Activated T-cell treated with anti-CD3 and anti-CD28 coated beads, Interleukin-2, amount 50 U/mL, for 24 hours (primary cell): Measurements from ENCODE around the gene RAB14.

Experiments
- DNase-seq: peaks from one replicate; pipeline ENCODE4 v3.0.0-alpha.2; 2020
- H3K27ac Mint-ChIP-seq: 2 replicates; pipeline ENCODE4 v1.8.0; 2020; ENCODE audit warnings: mild to moderate bottlenecking, mixed read lengths
- H3K27me3 Mint-ChIP-seq: 2 replicates; pipeline ENCODE4 v1.8.0; 2020; ENCODE audit warnings: mixed read lengths
- H3K36me3 Mint-ChIP-seq: 2 replicates; pipeline ENCODE4 v1.8.0; 2020; ENCODE audit warnings: low read depth, mixed read lengths
- H3K4me1 Mint-ChIP-seq: 2 replicates; pipeline ENCODE4 v1.8.0; 2020; ENCODE audit warnings: low read depth, mixed read lengths
- H3K4me3 Mint-ChIP-seq: 2 replicates; pipeline ENCODE4 v1.8.0; 2020; ENCODE audit warnings: mild to moderate bottlenecking, moderate library complexity, mixed read lengths
- H3K9me3 Mint-ChIP-seq: 2 replicates; pipeline ENCODE4 v1.8.0; 2020; ENCODE audit warnings: mixed read lengths

RAB14 gene

GRCh38 chr9:121227862-121228261, 26.2 kb upstream of the RAB14 start:
- no peaks in the 10 kb centered on the region for H3K27me3 Mint-ChIP-seq
- H3K4me1 Mint-ChIP-seq: no peaks in the 10 kb centered on the region
- no peak overlapping the region for H3K27ac Mint-ChIP-seq
- H3K36me3 Mint-ChIP-seq: peaks cover 6% of the 10 kb centered on the region
- no peak for DNase-seq
- no peak overlapping the region for H3K4me3 Mint-ChIP-seq
- no peaks in the 10 kb centered on the region for H3K9me3 Mint-ChIP-seq

- no peaks in the 10 kb centered on the region for H3K27me3 Mint-ChIP-seq
Measured at GRCh38 chr9:121226175-121226574, 24.5 kb upstream of the RAB14 start.

GRCh38 chr9:121225240-121225639, 23.6 kb upstream of the RAB14 start:
- Mint-ChIP-seq H3K4me3 (no peak overlapping the region), H3K4me1 (no peaks in the 10 kb centered on the region), H3K27ac (no peak overlapping the region)

More at GRCh38 chr9:121226175-121226574, 24.5 kb upstream of the RAB14 start:
- no peaks in the 10 kb centered on the region for H3K9me3 Mint-ChIP-seq
- H3K4me3 Mint-ChIP-seq: no peak overlapping the region
- no peaks in the 10 kb centered on the region for H3K4me1 Mint-ChIP-seq
- no peak overlapping the region for H3K27ac Mint-ChIP-seq
- DNase-seq: no peak
- H3K36me3 Mint-ChIP-seq: peaks cover under 1% of the 10 kb centered on the region

GRCh38 chr9:121222524-121223171, 21.0 kb upstream of the RAB14 start:
- no peaks in the 10 kb centered on the region for H3K9me3 Mint-ChIP-seq
- no peak overlapping the region for H3K27ac Mint-ChIP-seq
- H3K4me1 Mint-ChIP-seq: peaks cover 5% of the 10 kb centered on the region
- no peak for DNase-seq
- H3K27me3 Mint-ChIP-seq: no peaks in the 10 kb centered on the region
- H3K36me3 Mint-ChIP-seq: no peaks in the 10 kb centered on the region
- H3K4me3 Mint-ChIP-seq: no peak overlapping the region

More at GRCh38 chr9:121225240-121225639, 23.6 kb upstream of the RAB14 start:
- H3K9me3 Mint-ChIP-seq: no peaks in the 10 kb centered on the region
- no peak for DNase-seq
- H3K36me3 Mint-ChIP-seq: no peaks in the 10 kb centered on the region
- H3K27me3 Mint-ChIP-seq: no peaks in the 10 kb centered on the region

- no peak for DNase-seq
- H3K4me1 Mint-ChIP-seq: peaks cover 5% of the 10 kb centered on the region
- no peaks in the 10 kb centered on the region for H3K36me3 Mint-ChIP-seq
- H3K9me3 Mint-ChIP-seq: no peaks in the 10 kb centered on the region
- H3K4me3 Mint-ChIP-seq: no peak overlapping the region
- H3K27ac Mint-ChIP-seq: no peak overlapping the region
- no peaks in the 10 kb centered on the region for H3K27me3 Mint-ChIP-seq
Measured at GRCh38 chr9:121221664-121222055, 20.0 kb upstream of the RAB14 start.

- H3K4me1 Mint-ChIP-seq: peaks cover 5% of the 10 kb centered on the region
- no peak overlapping the region for H3K4me3 Mint-ChIP-seq
- no peak overlapping the region for H3K27ac Mint-ChIP-seq
- no peaks in the 10 kb centered on the region for H3K36me3 Mint-ChIP-seq
- H3K27me3 Mint-ChIP-seq: no peaks in the 10 kb centered on the region
- DNase-seq: no peak
- H3K9me3 Mint-ChIP-seq: no peaks in the 10 kb centered on the region
Measured at GRCh38 chr9:121220996-121221663, 19.5 kb upstream of the RAB14 start.

- H3K27ac Mint-ChIP-seq: no peak overlapping the region
- no peaks in the 10 kb centered on the region for H3K9me3 Mint-ChIP-seq
- no peak overlapping the region for H3K4me3 Mint-ChIP-seq
- no peaks in the 10 kb centered on the region for H3K27me3 Mint-ChIP-seq
- no peak for DNase-seq
- no peaks in the 10 kb centered on the region for H3K36me3 Mint-ChIP-seq
- H3K4me1 Mint-ChIP-seq: peaks cover 5% of the 10 kb centered on the region
Measured at GRCh38 chr9:121219530-121219929, 17.9 kb upstream of the RAB14 start.

GRCh38 chr9:121218357-121219027, 16.8 kb upstream of the RAB14 start:
- Mint-ChIP-seq H3K9me3 (no peaks in the 10 kb centered on the region), H3K27me3 (no peaks in the 10 kb centered on the region), H3K4me1 (peaks cover 5% of the 10 kb centered on the region), H3K27ac (no peak overlapping the region), H3K36me3 (no peaks in the 10 kb centered on the region), H3K4me3 (no peak overlapping the region)
- no peak for DNase-seq

- H3K4me1 Mint-ChIP-seq: peaks cover 8% of the 10 kb centered on the region
- DNase-seq: no peak
- H3K27ac Mint-ChIP-seq: no peak overlapping the region
- H3K9me3 Mint-ChIP-seq: no peaks in the 10 kb centered on the region
- no peak overlapping the region for H3K4me3 Mint-ChIP-seq
- H3K36me3 Mint-ChIP-seq: no peaks in the 10 kb centered on the region
- H3K27me3 Mint-ChIP-seq: no peaks in the 10 kb centered on the region
Measured at GRCh38 chr9:121217609-121218292, 16.1 kb upstream of the RAB14 start.

GRCh38 chr9:121216271-121216805, 14.7 kb upstream of the RAB14 start:
- Mint-ChIP-seq H3K4me1 (peaks cover 8% of the 10 kb centered on the region), H3K27ac (no peak overlapping the region), H3K4me3 (no peak overlapping the region), H3K36me3 (no peaks in the 10 kb centered on the region), H3K27me3 (no peaks in the 10 kb centered on the region), H3K9me3 (no peaks in the 10 kb centered on the region)
- DNase-seq: no peak

- Mint-ChIP-seq H3K4me1 (peaks cover 8% of the 10 kb centered on the region), H3K36me3 (peaks cover 2% of the 10 kb centered on the region), H3K4me3 (no peak overlapping the region), H3K27me3 (no peaks in the 10 kb centered on the region), H3K9me3 (no peaks in the 10 kb centered on the region), H3K27ac (no peak overlapping the region)
- DNase-seq: no peak
Measured at GRCh38 chr9:121214005-121214404, 12.3 kb upstream of the RAB14 start.

GRCh38 chr9:121213136-121213806, 11.6 kb upstream of the RAB14 start:
- no peak overlapping the region for H3K4me3 Mint-ChIP-seq
- peak overlapping the region; percentile 45 for H3K27ac Mint-ChIP-seq
- peaks cover 8% of the 10 kb centered on the region for H3K4me1 Mint-ChIP-seq

GRCh38 chr9:121210536-121210935, 8.9 kb upstream of the RAB14 start:
- no peaks in the 10 kb centered on the region for H3K9me3 Mint-ChIP-seq
- H3K27ac Mint-ChIP-seq: no peak overlapping the region
- no peak overlapping the region for H3K4me3 Mint-ChIP-seq
- H3K4me1 Mint-ChIP-seq: peaks cover 22% of the 10 kb centered on the region
- H3K27me3 Mint-ChIP-seq: no peaks in the 10 kb centered on the region
- H3K36me3 Mint-ChIP-seq: peaks cover 2% of the 10 kb centered on the region
- DNase-seq: no peak

More at GRCh38 chr9:121213136-121213806, 11.6 kb upstream of the RAB14 start:
- H3K27me3 Mint-ChIP-seq: no peaks in the 10 kb centered on the region
- peak; percentile 80 for DNase-seq
- peaks cover 2% of the 10 kb centered on the region for H3K36me3 Mint-ChIP-seq
- no peaks in the 10 kb centered on the region for H3K9me3 Mint-ChIP-seq

- H3K4me3 Mint-ChIP-seq: no peak overlapping the region
Measured at GRCh38 chr9:121207371-121207940, 5.8 kb upstream of the RAB14 start.

More at GRCh38 chr9:121207371-121207940, 5.8 kb upstream of the RAB14 start:
- Mint-ChIP-seq H3K27me3 (no peaks in the 10 kb centered on the region), H3K27ac (no peak overlapping the region), H3K36me3 (peaks cover 2% of the 10 kb centered on the region), H3K4me1 (peaks cover 25% of the 10 kb centered on the region), H3K9me3 (no peaks in the 10 kb centered on the region)
- no peak for DNase-seq
